HG03175 (cell line): ENCODE measurements around the gene ZNG1C.
"Not testable (repeated sequence)": the region's sequence is repeated elsewhere in the genome, so short reads cannot be mapped to it uniquely, and the experiment has no call there.

Source experiments
- ATAC-seq: cut with Tn5 transposase; IDR thresholded peaks from one replicate; pipeline ENCODE4 v1.9.1; 2021; ENCODE audit warnings: mild to moderate bottlenecking, moderate library complexity; ENCODE audit not compliant: unreplicated experiment

The ZNG1C gene

GRCh38 chr9:68241683-68242082 is at the start of gene ZNG1C:
ZNG1C (plus strand) TSS chr9:68241983; CDS start chr9:68242032, 49 bp downstream.
- not testable (repeated sequence) for ATAC-seq

GRCh38 chr9:68242437-68242836 is 654 bp downstream of the ZNG1C start:
- not testable (repeated sequence) for ATAC-seq

GRCh38 chr9:68281041-68281440 is 39.3 kb downstream of the ZNG1C start:
- ATAC-seq, result not testable (repeated sequence)

DNA sequence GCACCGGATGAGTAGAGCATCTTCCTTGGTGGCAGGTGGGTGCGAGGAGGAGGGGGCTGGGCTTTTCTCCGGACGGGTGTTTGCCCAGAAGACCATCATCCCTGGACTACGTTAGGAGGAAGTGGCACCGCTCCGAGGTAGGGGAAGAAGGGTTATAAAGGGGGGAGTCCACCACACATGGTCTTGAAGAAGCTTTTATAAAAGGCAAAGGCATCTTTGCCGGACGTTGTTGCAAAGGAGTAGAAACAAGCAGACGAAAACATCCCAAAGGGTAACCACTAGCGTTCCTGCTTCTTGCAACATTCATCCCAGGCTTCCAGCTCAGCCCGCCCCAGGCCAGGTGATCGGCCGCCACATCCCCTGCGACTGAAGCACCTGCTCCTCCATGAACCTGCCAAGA is 60.8 kb downstream of the ZNG1C start, which contains the start of gene FOXD4L3:
FOXD4L3 (plus strand) TSS at position 301 of the 400 bp plus-strand sequence; CDS start at position 386, 85 bp downstream.
- ATAC-seq, result not testable (repeated sequence)

- ATAC-seq, result not testable (repeated sequence)
Observed at GRCh38 chr9:68303771-68304170, 62.0 kb downstream of the ZNG1C start.

DNA sequence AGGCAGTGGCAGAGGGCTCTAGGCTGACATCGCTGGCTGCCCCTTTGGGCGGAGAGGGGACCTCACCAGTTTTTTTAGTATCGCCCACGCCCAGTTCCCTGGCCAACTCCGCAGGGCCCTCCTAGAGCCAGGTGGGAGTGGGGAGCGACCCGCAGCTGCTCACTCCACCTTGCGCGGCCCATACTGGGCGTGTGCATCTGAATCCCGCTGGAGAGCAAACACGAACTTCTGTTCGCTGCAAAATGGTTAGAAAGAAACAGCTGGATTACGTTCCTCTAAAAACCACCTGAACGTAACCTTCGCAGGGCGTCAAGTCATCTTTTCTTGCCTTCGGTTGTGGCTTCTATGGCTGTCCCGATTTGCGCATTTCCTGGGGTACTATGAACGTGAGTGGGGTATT is 62.4 kb downstream of the ZNG1C start:
- not testable (repeated sequence) for ATAC-seq

GRCh38 chr9:68304777-68305176 is 63.0 kb downstream of the ZNG1C start:
- not testable (repeated sequence) for ATAC-seq

DNA sequence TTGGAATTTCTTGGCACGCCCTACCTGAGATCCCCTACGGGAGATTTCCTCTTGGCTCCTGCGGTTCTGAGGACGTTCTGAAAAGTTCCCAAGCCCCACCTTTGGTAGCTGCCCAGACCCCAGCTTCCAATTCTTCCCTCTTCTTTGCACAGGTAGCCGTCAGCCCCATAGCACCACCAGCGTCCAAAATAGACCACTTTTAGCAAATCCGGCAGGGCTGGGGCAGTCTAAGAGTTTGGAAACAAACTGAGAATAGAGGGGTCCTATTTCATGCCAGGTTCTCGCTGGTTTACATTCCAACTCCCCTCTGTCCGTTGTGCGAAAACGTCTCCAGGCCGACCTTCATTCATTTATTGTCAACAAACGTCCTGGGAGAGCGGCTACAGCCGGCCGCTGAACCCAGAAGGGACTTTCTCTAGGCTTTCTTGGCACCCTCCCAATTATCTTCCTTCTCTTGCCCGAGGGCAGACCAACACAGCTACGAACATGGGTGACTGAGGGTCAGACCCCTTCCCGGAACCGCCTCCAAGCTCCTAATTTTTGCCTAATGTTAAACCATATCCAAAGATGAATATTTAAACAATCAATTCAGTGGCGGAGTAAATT is 64.0 kb downstream of the ZNG1C start:
- ATAC-seq, result not testable (repeated sequence)

GRCh38 chr9:68306391-68306964 is 64.7 kb downstream of the ZNG1C start:
- not testable (repeated sequence) for ATAC-seq

GRCh38 chr9:68307127-68307526 is 65.3 kb downstream of the ZNG1C start:
- ATAC-seq, result not testable (repeated sequence)

GRCh38 chr9:68307654-68308053 is 65.9 kb downstream of the ZNG1C start:
- not testable (repeated sequence) for ATAC-seq

DNA sequence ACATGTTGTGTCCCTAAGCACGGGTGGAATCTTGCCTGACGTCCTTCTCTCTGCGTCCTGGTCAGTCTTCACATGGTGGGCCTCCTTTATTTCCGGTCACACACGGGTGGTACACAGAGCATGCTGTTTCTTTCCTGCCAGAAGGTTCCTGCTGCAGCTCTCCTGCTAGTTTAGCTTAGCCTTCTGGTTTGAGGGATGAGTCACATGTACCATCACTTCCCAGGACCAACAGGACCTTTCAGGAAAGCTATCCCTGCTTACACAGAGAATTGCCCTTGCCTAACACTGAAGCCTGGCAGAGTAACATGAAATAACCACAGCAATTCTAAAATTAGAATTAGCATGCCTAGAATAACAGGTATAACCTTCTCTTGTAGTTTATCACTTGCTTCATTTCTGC is 69.4 kb downstream of the ZNG1C start:
- not testable (repeated sequence) for ATAC-seq

DNA sequence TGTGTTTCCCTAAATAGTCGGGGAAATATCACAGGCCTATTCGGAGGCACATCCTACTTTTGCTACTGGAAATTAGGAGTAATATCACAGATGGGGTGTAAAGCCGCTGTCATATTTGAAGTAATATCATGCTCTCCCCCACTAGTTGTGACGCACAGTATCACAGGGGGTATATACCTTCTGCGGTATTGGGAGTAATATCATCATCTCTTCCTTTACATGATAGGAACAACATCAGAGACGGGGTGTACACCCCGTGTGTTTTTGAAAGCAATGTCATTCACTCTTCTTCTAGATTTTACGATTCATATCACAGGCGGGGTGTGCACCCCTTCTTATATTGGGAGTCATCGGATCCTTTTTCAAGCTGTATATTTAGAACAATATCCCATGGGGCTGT is 76.4 kb downstream of the ZNG1C start:
- ATAC-seq, result not testable (repeated sequence)

GRCh38 chr9:68323749-68324148 is 82.0 kb downstream of the ZNG1C start:
- not testable (repeated sequence) for ATAC-seq

GRCh38 chr9:68324518-68324917 is 82.7 kb downstream of the ZNG1C start:
- not testable (repeated sequence) for ATAC-seq

DNA sequence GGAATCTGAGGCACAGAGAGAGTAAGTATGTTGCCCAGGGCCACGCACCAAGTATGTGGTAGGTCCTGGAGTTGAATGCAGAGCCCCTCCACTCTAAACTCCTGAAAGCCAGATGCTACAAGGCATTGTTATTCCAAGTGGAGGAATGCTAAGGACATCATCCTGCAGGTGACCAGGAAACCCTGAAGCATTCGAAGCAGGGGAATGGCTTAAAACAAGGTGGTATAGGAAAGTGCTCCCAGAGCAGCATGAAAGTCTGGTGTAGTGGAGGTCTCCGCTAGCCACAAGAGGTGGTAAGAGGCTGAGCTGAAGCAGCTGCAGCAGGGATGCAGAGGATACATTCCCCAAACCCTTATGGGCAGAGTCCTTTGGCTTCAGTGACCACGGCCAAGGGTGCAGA is 87.3 kb downstream of the ZNG1C start:
- ATAC-seq, result not testable (repeated sequence)

DNA sequence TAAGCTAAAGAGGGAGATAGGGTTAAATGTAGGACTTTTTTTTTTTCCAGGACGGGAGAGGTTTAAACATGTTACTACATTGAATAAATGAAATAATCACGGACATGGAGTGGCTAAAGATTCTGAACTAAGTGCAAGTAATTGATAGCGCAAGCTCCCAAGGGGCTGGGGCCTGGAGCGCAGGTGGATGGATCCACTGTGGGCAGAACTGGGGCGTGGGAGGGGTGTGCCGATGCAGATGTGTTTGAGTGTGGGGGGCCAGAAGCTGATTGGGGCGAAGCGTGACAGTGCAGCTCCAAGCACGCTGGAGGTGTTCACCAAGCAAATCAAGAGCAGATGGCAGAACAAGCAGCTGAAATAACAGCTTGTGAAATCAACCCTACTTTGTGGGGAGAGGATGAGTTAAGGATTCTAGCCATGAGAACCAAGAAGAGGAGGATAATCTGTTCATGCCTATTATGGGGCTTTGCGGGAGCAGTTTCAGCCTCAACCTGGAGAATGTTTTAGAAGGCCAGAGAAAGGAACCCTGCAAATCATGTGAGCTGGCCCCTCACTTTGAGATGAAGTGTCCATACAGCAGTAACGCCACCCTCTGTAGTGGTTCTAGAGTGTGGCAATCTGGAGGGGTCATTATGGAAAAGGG is 88.9 kb downstream of the ZNG1C start:
- not testable (repeated sequence) for ATAC-seq

DNA sequence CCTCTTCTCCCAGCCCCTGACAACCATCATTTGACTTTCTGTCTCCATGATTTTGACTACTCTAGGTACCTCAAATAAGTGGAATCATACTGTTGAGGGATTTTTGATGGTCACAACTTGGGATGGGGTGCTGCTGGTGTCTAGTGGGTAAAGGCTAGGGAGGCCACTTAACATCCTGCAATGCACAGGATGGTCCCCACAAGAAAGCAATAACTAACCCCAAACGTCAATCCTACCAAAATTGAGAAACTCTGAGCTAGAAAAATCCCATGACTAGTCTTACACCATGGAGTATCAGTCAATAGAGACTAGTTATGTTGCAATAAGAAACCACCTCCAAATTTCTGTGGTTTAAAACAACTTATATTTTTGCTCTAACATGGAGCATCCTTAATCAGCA is 90.3 kb downstream of the ZNG1C start:
- not testable (repeated sequence) for ATAC-seq

DNA sequence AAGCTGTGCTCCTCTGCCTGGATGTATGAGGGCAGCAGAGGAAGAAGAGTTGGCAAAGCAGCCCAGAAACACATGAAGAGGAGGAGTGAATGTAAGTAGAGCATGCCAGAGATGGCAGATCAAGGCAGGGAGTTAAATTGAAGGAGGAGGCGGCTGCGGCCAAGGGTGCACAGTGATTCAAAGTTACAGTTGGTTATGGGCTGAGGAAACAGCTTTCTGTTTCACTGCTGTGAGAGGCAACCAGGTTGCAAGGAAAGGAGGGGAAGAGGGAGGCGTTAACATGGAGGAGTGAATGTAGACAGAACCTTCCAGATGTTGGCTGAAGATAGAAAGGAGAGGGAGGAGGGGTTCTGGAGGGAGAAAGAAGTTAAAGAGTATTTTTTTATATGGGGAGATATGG is 94.2 kb downstream of the ZNG1C start:
- not testable (repeated sequence) for ATAC-seq

DNA sequence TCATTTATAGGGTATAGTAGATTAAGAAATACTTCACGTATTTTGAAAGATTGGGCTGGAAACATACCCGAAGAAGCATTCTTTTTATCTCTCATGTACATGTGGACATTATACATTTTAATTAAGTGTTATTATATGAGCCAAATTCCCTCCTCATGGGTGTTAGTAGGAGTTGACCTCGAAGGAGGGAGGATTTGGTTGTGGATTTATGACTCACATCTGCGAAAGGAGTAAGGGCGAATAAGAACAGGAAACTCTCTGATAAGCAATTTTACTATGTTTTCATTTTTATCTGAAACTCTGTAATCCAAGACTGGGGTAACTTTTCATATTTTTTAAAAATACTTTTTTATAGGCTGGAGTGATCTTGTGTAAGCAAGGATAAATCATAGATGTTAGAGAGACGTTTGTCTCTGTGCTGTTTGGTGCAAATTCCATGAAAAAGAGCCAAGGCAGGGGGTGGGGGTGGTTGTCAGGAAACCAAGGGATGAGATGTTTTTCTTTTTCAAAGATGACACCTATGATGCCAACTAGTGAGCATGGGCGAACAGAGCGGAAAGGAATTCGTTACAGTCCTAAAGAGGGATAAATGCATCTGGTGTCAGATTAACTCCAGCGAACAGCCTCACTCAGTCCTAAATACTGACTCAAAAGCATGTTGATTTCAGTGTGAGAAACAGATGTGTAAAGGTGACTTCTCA is 95.0 kb downstream of the ZNG1C start:
- ATAC-seq, result not testable (repeated sequence)

GRCh38 chr9:68338000-68338399 is 96.2 kb downstream of the ZNG1C start:
- not testable (repeated sequence) for ATAC-seq
